ENCODE results near the gene MAGI1.
"Not testable (repeated sequence)": the region's sequence is repeated elsewhere in the genome, so short reads cannot be mapped to it uniquely, and the experiment has no call there.

MAGI1 gene

DNA sequence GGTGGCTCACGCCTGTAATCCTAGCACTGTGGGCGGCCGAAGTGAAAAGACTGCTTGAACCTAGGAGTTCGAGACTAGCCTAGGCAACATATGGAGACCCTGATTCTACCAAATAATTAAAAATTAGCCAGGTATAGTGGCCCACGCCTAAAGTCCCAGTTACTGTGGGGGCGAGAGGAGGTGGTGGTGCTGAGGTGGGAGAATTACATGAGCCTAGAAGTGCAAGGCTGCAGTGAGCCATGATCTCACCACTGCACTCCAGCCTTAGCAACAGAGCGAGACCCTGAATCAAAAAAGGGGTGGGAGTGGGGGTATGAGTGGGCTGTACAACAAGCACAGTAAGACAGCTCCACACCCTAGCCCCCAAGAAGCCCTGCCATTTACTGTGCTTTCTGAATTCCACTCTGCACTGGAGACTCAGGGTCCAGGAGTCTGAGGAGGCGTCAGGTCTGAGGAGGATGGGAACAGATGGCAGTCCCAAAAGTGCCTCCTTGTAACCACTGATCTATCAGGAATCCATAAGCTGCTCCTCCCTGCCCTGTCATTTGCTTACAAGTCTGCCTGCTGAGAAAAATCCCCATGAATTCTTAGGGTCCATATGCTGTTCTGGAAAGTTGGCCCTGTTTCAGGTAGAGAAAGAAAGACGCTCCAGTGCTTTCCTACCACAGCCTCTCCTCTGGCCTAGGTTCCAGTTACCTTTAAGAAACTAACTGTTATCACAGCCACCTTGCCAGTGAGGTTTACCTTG, 171.1 kb downstream of the MAGI1 start:
- DNase-seq, result no peak

- DNase-seq, result no peak
These were observed 174.3 kb downstream of the MAGI1 start for GRCh38 chr3:65864357-65864904.

DNA sequence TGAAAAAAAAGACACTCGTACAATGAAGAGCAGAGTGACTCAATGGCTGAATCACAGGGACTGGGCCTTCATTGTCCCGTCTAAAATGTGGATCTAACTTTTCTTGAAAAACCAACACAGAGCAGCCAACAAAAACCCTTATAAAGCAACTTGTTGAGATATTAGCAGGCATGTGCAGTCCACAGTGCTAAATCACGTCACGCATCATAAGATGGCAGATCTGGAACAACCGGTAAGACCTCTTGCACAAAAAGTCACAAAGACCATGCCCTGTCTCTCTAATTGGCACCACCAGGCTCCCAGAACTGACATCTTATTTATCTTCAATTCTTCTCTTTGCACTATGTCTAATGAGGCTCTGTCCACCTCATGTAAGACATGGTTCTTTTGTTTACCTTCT, 177.0 kb downstream of the MAGI1 start:
- no peak for DNase-seq

- not testable (repeated sequence) for DNase-seq
These were observed 179.1 kb downstream of the MAGI1 start for GRCh38 chr3:65859612-65860011.

GRCh38 chr3:65858749-65859148, 180.0 kb downstream of the MAGI1 start:
- no peak for DNase-seq

GRCh38 chr3:65857327-65857726, 181.4 kb downstream of the MAGI1 start:
- no peak for DNase-seq

GRCh38 chr3:65856907-65857306, 181.8 kb downstream of the MAGI1 start:
- DNase-seq, result no peak

DNA sequence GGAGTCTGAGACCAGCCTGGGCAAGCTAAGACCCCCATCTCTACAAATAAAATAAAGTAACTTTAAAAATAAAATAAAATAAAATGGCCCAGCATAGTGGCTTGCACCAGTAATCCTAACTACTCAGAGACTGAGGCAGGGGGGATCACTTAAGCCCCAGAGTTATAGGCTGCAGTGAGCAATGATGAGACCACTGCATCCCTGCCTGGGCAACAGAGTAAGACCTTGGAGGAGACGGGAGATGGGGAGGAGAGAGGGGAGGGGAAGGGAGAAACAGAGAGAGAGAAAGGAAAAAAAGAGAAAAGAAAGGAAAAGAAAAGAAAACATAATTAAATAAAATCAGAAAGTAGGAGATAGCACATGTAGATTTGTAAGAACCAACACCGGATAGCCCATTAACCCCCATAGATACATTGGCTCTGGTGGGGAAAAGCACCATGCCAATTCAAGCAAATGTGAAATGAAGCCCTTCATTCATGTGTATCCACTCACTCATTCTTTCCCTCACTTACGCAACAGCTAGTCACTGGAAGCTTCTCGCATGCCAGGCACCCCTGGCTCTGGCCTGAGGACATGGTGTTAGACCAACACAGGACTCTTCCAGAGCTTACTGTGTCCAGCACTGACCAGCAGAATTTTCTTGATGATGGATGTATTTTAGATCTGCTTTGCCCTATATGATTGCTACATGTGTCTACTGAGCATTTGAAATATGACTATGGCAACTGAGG, 183.2 kb downstream of the MAGI1 start:
- DNase-seq, result no peak

DNA sequence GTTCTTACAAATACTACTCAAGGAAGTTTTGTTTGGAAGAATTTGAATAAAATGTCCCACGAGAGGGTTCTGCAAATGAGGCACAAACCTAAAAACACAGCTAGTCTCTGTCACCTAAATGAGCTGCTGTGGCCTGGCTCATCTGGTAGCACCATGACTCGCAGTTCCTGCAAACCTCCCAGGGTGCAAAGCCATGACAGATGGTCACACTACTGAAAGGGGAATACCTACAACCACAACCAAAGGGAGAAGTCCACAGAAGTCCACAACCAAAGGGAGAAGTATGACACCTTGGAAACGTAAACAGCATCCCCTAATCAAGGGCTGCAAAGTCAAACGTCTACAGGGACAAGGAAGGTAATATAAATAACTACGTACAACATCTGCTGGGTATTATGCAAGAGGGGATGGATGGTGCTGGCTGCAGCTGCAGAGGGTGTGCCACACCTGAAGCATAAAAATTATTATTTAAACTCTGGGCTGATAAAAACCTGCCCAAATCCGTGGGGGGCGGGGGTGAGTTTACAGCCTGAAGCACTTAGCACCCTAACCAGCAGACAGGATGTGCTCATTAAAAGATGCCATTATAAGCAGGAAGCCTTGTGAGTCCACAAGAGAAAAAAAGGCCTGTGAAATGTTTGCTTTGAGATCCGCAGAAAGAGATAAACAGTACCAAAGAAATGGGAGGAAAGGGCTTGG, 184.0 kb downstream of the MAGI1 start:
- DNase-seq, result no peak

- peak; percentile 93 for DNase-seq
These were observed 186.9 kb downstream of the MAGI1 start for GRCh38 chr3:65851827-65852226.

DNA sequence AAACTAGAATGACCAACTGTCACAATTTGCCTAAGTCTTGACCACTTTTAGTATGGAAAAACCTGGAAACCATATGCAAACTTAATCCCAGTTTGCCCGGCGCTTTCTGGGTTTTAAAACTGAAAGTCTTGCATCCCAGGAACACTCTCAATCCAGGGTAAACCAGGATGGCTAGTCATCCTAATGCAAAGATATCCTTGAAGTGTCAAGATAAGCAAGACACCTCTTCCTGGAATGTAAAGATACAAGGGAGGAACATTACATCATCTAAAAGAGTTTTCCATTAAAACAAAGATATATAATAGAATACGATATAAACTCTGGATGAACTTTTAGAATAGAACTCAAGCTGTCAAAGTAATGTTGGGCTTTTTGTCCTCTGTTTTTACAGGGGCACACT, 188.5 kb downstream of the MAGI1 start:
- no peak for DNase-seq

- peak; percentile 61 for DNase-seq
These were observed 190.7 kb downstream of the MAGI1 start for GRCh38 chr3:65848024-65848423.

DNA sequence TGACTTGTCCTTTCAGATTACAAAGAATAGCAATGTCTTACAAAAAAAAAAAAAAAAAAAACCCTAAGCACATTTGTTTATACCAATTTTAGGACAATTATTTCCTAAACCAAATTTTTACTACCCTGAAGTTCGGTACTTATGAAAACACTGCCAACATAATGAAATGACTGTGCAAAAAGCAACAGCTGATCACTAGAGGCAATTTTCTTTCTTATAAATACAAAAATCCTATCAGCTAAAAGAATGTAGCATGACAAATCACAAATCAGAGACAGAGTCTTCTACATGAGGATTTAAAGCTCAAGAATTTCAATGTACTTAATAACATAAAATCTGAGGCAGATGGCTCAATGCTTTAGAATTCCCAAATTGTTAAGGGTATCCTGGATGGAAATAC, 191.8 kb downstream of the MAGI1 start:
- DNase-seq, result no peak

DNA sequence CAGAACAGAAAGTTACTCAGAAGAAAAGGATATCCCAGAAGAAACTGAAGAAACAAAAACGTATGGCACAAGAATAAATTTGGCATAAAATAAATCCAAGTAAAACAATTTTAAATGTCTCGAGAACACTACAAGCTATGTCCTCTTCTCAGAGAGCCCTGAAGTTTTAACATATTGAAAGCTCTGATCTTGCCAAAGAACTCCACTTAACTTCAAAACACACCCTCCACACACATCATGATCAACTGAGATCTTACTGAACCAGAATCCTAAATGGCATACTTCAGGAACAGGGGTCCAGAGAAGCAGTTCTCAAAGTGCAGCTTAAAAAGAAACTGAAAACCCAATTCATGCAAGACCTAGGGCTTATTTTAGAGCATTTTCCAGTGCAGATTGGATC, 194.3 kb downstream of the MAGI1 start:
- DNase-seq, result no peak

GRCh38 chr3:65843732-65844131, 195.0 kb downstream of the MAGI1 start:
- DNase-seq, result no peak

GRCh38 chr3:65837604-65838003, 201.1 kb downstream of the MAGI1 start:
- no peak for DNase-seq

DNA sequence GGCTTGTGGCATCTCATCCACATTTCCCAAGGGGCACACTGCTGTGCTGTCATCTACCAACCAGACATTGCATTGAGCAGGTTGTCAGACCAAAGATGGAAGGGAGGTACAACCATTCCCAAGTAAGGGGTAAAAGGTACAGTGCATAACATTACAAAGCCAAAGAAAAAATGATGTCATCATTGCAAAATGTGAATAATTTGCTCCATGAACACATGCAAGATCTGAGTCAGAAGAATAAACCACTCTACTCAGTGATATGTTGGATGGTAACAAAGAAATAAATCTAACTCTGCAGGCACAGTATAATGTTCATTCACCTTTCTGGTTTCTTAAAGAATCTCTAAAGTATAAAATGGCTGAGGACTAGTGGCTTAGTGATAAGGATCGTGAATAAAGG, 202.7 kb downstream of the MAGI1 start:
- DNase-seq, result peak; percentile 47

GRCh38 chr3:65833761-65834505, 204.8 kb downstream of the MAGI1 start:
- peak; percentile 84 for DNase-seq

- DNase-seq, result peak; percentile 94
These were observed 206.8 kb downstream of the MAGI1 start for GRCh38 chr3:65831733-65832425.

- DNase-seq, result no peak
These were observed 207.6 kb downstream of the MAGI1 start for GRCh38 chr3:65830948-65831732.

- DNase-seq, result no peak
These were observed 209.5 kb downstream of the MAGI1 start for GRCh38 chr3:65829228-65829627.
